Activated CD8-positive, alpha-beta T cell treated with anti-CD3 and anti-CD28 coated beads for 36 hours (primary cell): Measurements from ENCODE around the gene KRTAP10-6. TPM values are rescaled to one million over a fixed set of nuclear protein-coding genes. Genes with fewer than 3 reads are reported as not detected.
"Not testable (repeated sequence)": the region's sequence is repeated elsewhere in the genome, so short reads cannot be mapped to it uniquely, and the experiment has no call there.

Source experiments
- ATAC-seq: fragments of 200-7000 bp; cut with Tn5 transposase; one replicate; pipeline ENCODE4 v1.10.0; 2021; ENCODE audit warnings: mild to moderate bottlenecking, moderate library complexity
- CTCF ChIA-PET: fragments of 350-600 bp; sonication (Branson Sonifier 250); formaldehyde crosslinking; loops from one replicate; lab custom pipeline; 2021; ENCODE audit warnings: antibody characterized with exemption; lab: Charles Lee
- POLR2A ChIA-PET: fragments of 350-600 bp; sonication (Branson Sonifier 250); formaldehyde crosslinking; loops from one replicate; lab custom pipeline; 2021; ENCODE audit warnings: antibody characterized with exemption; lab: Charles Lee
- DNase-seq: peaks from one replicate; pipeline ENCODE4 v3.0.0-alpha.2; 2020
- H3K27ac Mint-ChIP-seq: one replicate; pipeline ENCODE4 v1.8.0; 2021; ENCODE audit warnings: mild to moderate bottlenecking, mixed read lengths
- H3K27me3 Mint-ChIP-seq: one replicate; pipeline ENCODE4 v1.8.0; 2021; ENCODE audit warnings: mixed read lengths
- H3K36me3 Mint-ChIP-seq: one replicate; pipeline ENCODE4 v1.8.0; 2021; ENCODE audit warnings: low read depth, mixed read lengths
- H3K4me1 Mint-ChIP-seq: one replicate; pipeline ENCODE4 v1.8.0; 2021; ENCODE audit warnings: low read depth, mixed read lengths
- H3K4me3 Mint-ChIP-seq: one replicate; pipeline ENCODE4 v1.8.0; 2021; ENCODE audit warnings: mild to moderate bottlenecking, moderate library complexity, mixed read lengths
- H3K9me3 Mint-ChIP-seq: one replicate; pipeline ENCODE4 v1.8.0; 2021; ENCODE audit warnings: mixed read lengths
- intact Hi-C: fragments of 100-400 bp; cut with micrococcal nuclease; formaldehyde crosslinking; loops from one replicate; pipeline ENCODE4 v1.10.0; 2022
- total RNA-seq, 2 experiments: library from RNA; stranded (reverse); gene quantifications; one replicate each; pipeline ENCODE4 v1.2.3, GENCODE V29; 2021
- TF ChIP-seq, protein P1 (sequence below): fragments of 200-600 bp; IDR thresholded peaks from one replicate; pipeline ENCODE4 v1.8.0; 2022; ENCODE audit warnings: antibody characterized with exemption, mild to moderate bottlenecking

The KRTAP10-6 gene
- total RNA-seq, 2 experiments from 2014 or later, result not detected

DNA sequence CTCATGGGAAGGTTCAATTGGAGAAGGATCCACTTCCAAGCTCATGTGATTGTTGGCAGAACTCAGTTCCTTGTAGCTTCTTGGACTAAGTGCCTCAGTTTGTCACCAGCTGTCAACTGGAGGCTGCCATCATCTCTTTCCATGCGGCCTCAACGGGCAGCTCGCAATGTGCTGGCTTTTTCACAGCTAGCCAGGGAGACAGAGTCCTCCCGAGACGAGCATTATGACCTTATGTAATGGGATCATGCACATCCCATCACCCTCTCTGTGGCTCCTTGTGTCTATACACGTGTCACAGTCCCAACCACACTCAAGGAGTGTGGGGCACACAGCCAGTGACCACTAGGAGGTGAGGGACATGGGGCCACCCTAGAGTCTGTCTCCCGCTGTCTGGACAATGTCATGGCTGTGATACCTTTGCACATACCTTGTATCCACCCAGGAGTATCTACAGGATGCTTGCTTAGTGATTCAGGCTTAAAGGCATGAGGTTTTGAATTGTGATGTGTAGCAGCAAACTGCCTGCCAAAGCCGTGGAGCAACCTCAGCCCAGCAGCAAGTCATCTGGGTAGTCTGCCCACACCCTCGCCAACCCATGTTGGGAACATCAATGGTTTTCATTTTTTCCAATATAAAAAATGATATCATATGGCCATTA, 3.9 kb upstream of the KRTAP10-6 start:
- CTCF ChIA-PET, result interaction anchor here (1.3 kb wide), 1 partner anchor 197 kb away, joined by 5 read pairs; no protein-coding TSS in a partner anchor
- ATAC-seq, result no peak
- Mint-ChIP-seq H3K36me3 (no peaks in the 10 kb centered on the region), H3K27me3 (no peaks in the 10 kb centered on the region), H3K9me3 (peaks cover 5% of the 10 kb centered on the region), H3K4me3 (no peak overlapping the region), H3K4me1 (no peaks in the 10 kb centered on the region), H3K27ac (no peak overlapping the region)
- intact Hi-C loops, result no loop called here
- POLR2A ChIA-PET, result no interaction called here
- no peak for DNase-seq
- TF ChIP-seq, protein P1, sequence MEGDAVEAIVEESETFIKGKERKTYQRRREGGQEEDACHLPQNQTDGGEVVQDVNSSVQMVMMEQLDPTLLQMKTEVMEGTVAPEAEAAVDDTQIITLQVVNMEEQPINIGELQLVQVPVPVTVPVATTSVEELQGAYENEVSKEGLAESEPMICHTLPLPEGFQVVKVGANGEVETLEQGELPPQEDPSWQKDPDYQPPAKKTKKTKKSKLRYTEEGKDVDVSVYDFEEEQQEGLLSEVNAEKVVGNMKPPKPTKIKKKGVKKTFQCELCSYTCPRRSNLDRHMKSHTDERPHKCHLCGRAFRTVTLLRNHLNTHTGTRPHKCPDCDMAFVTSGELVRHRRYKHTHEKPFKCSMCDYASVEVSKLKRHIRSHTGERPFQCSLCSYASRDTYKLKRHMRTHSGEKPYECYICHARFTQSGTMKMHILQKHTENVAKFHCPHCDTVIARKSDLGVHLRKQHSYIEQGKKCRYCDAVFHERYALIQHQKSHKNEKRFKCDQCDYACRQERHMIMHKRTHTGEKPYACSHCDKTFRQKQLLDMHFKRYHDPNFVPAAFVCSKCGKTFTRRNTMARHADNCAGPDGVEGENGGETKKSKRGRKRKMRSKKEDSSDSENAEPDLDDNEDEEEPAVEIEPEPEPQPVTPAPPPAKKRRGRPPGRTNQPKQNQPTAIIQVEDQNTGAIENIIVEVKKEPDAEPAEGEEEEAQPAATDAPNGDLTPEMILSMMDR, result no peak

DNA sequence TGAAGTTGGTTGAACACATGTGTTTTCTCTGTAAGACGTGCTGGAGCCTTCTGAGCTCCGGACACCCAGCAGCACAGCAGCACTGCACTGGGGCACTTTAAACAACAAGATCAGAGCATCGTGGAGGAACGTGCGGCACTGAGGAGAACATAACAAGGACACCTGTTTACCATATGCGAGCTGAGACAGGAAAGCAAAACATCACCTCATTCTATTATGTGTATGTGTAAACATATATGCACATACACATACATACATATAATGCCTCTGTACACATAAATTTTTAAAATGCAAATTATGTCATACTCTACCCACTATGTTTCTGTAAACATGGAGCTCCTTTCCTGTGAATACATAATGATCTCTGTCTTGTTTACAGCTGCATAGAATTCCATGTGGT, 3.2 kb upstream of the KRTAP10-6 start:
- intact Hi-C loops, result no loop called here
- CTCF ChIA-PET, result no interaction called here

DNA sequence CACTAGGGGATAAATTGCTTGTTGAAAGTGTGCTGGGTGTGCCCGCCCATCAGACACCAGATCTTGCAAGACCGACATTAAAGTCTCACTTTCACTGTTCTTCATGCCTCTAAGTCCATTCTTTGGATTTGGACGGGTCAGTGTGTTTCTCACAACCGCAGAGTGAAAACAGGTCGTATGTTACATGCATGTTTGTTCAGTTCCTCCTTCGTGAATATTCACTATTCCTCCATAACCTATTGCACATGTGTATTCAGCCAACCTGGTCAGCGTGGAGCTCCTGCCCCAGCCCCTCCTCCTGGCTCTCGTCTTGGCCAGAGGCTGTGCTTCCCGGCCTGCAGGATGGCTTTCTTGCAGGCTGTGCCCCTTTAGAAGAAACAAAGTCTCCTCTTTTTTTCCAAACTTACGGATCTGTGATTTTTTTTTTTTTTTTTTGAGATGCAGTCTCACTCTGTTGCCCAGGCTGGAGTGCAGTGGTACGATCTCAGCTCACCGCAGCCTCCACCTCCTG, 2.2 kb upstream of the KRTAP10-6 start:
- ChIA-PET POLR2A (no interaction called here), CTCF (no interaction called here)
- TF ChIP-seq, protein P1, result no peak
- Mint-ChIP-seq H3K36me3 (no peaks in the 10 kb centered on the region), H3K27ac (no peak overlapping the region), H3K4me3 (no peak overlapping the region), H3K27me3 (no peaks in the 10 kb centered on the region), H3K4me1 (no peaks in the 10 kb centered on the region), H3K9me3 (peaks cover 5% of the 10 kb centered on the region)
- intact Hi-C loops, result no loop called here
- DNase-seq (no peak), ATAC-seq (no peak)

More for the DNA sequence above, 3.2 kb upstream of the KRTAP10-6 start:
- Mint-ChIP-seq H3K36me3 (no peaks in the 10 kb centered on the region), H3K9me3 (peaks cover 5% of the 10 kb centered on the region), H3K27ac (no peak overlapping the region), H3K4me1 (no peaks in the 10 kb centered on the region), H3K27me3 (no peaks in the 10 kb centered on the region), H3K4me3 (no peak overlapping the region)
- POLR2A ChIA-PET, result no interaction called here
- TF ChIP-seq, protein P1, result no peak
- ATAC-seq (no peak), DNase-seq (no peak)

DNA sequence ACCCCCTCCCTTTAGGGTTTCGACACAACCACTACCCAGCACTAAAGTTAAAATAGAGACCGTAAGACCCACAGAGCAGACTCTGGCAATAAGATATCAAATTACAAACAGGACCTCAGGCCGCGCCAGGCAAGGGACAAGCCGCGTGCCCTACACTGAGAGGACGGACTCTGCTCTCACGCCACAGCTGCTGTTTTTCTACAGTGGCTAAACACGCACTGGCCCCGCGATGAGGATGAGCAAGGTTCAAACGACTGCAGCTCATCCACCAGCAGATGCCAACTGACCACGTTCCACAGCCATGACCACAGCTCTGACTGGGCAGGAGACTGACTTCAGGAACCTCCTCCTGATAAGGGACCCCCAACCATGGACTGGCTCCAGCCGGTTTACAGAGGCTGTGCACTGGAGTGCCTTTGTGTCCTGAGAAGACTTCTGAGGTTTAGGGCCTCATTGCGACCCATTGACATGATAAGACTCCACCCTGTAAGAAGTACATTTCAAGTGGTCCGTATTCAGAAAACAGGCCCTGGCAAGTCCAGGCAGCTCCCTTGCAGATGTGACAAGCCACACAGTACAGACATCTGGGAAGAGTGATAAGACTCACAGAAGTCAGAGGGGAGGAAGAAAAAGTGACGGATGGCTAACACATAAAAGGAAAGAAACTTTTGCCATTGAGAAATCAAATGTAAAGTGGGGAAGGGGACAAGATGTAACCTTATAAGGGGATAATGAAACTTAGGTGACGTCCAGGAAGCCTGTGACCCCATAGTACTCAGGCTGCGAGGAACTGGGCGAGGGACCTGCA, 1.5 kb upstream of the KRTAP10-6 start:
- peaks cover 4% of the 10 kb centered on the region for H3K9me3 Mint-ChIP-seq
- ChIA-PET CTCF (no interaction called here), POLR2A (no interaction called here)
- intact Hi-C loops, result no loop called here
- TF ChIP-seq, protein P1, result no peak
- DNase-seq (no peak), ATAC-seq (no peak)
- no peaks in the 10 kb centered on the region for H3K4me1 Mint-ChIP-seq
- H3K27me3 Mint-ChIP-seq, result peaks cover 2% of the 10 kb centered on the region
- H3K4me3 Mint-ChIP-seq, result no peak overlapping the region
- H3K36me3 Mint-ChIP-seq, result no peaks in the 10 kb centered on the region
- no peak overlapping the region for H3K27ac Mint-ChIP-seq

DNA sequence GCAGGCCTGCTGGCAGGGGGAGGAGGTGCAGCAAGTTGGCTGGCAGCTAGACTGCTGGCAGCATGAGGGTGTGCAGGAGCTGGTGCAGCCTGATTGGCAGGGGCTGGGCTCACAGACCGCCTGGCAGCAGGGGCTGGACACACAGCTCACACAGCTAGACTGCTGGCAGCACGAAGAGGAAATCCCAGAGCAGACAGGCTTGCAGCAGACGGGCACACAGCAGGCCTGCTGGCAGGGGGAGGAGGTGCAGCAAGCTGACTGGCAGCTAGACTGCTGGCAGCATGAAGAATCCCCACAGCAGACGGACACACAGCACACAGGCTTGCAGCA, 539 bp downstream of the KRTAP10-6 start:
- H3K4me3 Mint-ChIP-seq, ATAC-seq, H3K4me1 Mint-ChIP-seq, H3K27me3 Mint-ChIP-seq, H3K27ac Mint-ChIP-seq, POLR2A ChIA-PET, H3K9me3 Mint-ChIP-seq, CTCF ChIA-PET, DNase-seq, intact Hi-C loops, H3K36me3 Mint-ChIP-seq: not testable (repeated sequence)

DNA sequence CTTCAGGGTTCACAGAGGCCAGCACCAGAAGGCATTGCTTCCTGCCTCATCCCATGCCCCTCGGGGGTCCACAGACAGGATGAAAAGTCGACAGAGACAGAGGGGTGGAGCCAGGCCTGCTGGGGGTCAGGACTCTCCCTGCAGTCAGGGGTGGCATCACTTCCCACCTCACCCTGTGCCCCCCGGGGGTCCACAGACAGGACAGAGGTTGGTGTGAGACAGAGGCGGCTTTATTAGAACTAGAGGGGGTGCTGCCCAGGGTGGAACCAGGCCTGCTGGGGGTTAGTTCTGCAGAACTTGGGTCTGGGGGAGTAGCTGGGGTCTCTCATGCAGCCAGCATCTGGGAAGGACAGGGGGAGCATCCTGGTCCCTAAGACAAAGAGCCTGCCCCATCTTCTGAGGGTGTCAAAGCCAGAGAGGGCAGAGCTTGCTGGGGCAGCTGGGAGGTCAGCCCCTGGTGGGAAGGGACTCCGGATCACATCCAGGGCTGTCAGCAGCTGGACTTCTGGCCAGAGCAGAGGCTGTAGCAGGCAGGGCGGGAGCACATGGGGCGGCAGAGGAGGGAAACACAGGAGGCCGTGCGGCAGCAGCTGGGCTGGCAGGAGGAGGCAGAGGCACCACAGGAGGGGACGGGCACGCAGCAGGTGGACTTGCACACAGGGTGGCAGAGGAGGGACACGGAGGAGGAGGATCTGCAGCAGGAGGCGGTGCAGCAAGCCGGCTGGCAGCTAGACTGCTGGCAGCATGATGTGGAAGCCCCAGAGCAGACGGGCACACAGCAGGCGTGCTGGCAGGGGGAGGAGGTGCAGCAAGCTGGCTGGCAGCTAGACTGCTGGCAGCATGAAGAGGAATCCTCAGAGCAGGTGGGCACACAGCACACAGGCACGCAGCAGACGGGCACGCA, 1.2 kb downstream of the KRTAP10-6 start:
- POLR2A ChIA-PET, H3K27me3 Mint-ChIP-seq, ATAC-seq, intact Hi-C loops, H3K36me3 Mint-ChIP-seq, H3K4me1 Mint-ChIP-seq, DNase-seq, H3K27ac Mint-ChIP-seq, H3K9me3 Mint-ChIP-seq, H3K4me3 Mint-ChIP-seq, CTCF ChIA-PET: not testable (repeated sequence)
